ENCODE measurements around the gene SLC5A6. TPM values are rescaled to one million over a fixed set of nuclear protein-coding genes. Genes with fewer than 3 reads are reported as not detected.

SLC5A6 gene
- total RNA-seq, 4 donors from 2014 or later = 22.8 to 58.3 (median 41.0) TPM

DNA sequence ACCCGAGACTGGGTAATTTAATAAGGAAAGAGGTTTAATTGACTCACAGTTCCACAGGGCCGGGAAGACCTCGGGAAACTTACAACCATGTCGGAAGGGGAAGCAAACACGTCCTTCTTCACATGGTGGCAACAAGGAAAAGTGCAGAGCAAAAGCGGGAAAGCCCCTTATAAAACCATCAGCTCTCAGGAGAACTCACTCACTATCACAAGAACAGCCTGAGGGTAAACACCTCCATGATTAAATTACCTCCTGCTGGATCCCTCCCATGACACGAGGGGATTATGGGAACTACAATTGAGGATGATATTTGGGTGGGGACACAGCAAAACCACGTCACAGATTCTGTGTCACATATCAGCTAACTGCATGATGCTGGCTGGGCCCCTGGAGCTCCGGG is 51.9 kb downstream of the SLC5A6 start:
- TF ChIP-seq POLR2AphosphoS5 (IDR thresholded peaks at IDR 0.05) = no peak
- TF ChIP-seq EP300 (IDR thresholded peaks at IDR 0.05; ENCODE audit: low read depth) = no peak
- no peak for TF ChIP-seq POLR2A (IDR thresholded peaks at IDR 0.05)
- TF ChIP-seq, protein P1, sequence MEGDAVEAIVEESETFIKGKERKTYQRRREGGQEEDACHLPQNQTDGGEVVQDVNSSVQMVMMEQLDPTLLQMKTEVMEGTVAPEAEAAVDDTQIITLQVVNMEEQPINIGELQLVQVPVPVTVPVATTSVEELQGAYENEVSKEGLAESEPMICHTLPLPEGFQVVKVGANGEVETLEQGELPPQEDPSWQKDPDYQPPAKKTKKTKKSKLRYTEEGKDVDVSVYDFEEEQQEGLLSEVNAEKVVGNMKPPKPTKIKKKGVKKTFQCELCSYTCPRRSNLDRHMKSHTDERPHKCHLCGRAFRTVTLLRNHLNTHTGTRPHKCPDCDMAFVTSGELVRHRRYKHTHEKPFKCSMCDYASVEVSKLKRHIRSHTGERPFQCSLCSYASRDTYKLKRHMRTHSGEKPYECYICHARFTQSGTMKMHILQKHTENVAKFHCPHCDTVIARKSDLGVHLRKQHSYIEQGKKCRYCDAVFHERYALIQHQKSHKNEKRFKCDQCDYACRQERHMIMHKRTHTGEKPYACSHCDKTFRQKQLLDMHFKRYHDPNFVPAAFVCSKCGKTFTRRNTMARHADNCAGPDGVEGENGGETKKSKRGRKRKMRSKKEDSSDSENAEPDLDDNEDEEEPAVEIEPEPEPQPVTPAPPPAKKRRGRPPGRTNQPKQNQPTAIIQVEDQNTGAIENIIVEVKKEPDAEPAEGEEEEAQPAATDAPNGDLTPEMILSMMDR (IDR thresholded peaks at IDR 0.05) = no peak
- in situ Hi-C loops (cut with MboI; ENCODE audit: low pct_ligation_motif_present in 1 of 4, low pct_unique_long_range_greater_than_20kb in 1 of 4, low sequenced_read_pairs in 3 of 4) (no loop called here), intact Hi-C loops (cut with DNase I; ENCODE audit: low total_unique reads) (no loop called here)
- WGBS, 2 donors (ENCODE audit: low coverage in 1 of 2) = 56 to 83% methylated on average over 3 to 9 of the region's 9 CpGs
- H3K4me3 ChIP-seq = no peak overlapping the region
- H3K9me3 ChIP-seq = no peaks in the 10 kb centered on the region
- no peak overlapping the region for H3K27ac ChIP-seq
- DNase-seq = no peak
- H3K36me3 ChIP-seq = no peaks in the 10 kb centered on the region
- H3K27me3 ChIP-seq = no peaks in the 10 kb centered on the region
- H3K4me1 ChIP-seq = no peaks in the 10 kb centered on the region

DNA sequence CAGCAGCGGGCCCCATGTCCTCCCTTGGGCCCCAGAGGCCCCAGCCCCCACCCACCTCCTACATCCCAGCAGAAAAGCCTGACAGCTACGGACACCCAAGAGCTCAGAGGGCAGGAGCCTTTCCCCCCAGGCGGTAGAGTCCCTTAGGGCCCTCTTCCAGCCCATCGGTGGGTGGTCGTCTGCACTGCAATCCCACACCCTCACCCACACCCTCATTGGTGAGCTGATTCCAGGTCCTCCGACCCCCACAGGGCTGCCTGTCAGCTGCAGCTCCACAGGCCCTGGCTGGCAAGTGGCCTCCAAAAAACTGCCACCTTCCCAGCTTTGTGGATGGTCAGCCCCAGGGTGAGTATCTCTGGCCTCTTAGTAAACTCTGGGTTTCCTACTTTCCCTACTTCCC is 52.8 kb downstream of the SLC5A6 start:
- WGBS, 2 donors (ENCODE audit: low coverage in 1 of 2) = 82% methylated on average over 4 of the region's 6 CpGs; no CpG with 5 or more reads in 1 of the 2 donors
- intact Hi-C loops (cut with DNase I; ENCODE audit: low total_unique reads) = no loop called here

GRCh38 chr2:27158468-27158867 is 53.6 kb downstream of the SLC5A6 start:
- H3K9me3 ChIP-seq = no peaks in the 10 kb centered on the region
- H3K4me3 ChIP-seq = no peak overlapping the region
- intact Hi-C loops (cut with DNase I; ENCODE audit: low total_unique reads) (no loop called here), in situ Hi-C loops (cut with MboI; ENCODE audit: low pct_ligation_motif_present in 1 of 4, low pct_unique_long_range_greater_than_20kb in 1 of 4, low sequenced_read_pairs in 3 of 4) (no loop called here)
- no peak for DNase-seq
- no peaks in the 10 kb centered on the region for H3K36me3 ChIP-seq
- no peaks in the 10 kb centered on the region for H3K27me3 ChIP-seq
- H3K27ac ChIP-seq = no peak overlapping the region
- WGBS, 2 donors (ENCODE audit: low coverage in 1 of 2) = 72% methylated on average over 6 of the region's 6 CpGs; no CpG with 5 or more reads in 1 of the 2 donors
- TF ChIP-seq, protein P1 (IDR thresholded peaks at IDR 0.05) = no peak
- no peak for TF ChIP-seq POLR2A (IDR thresholded peaks at IDR 0.05)
- TF ChIP-seq EP300 (IDR thresholded peaks at IDR 0.05; ENCODE audit: low read depth) = no peak
- TF ChIP-seq POLR2AphosphoS5 (IDR thresholded peaks at IDR 0.05) = no peak
- no peaks in the 10 kb centered on the region for H3K4me1 ChIP-seq

More for the DNA sequence above, 52.8 kb downstream of the SLC5A6 start:
- DNase-seq = no peak
- H3K4me3 ChIP-seq = no peak overlapping the region
- TF ChIP-seq POLR2AphosphoS5 (IDR thresholded peaks at IDR 0.05) (no peak), EP300 (IDR thresholded peaks at IDR 0.05; ENCODE audit: low read depth) (no peak)
- TF ChIP-seq, protein P1 (IDR thresholded peaks at IDR 0.05) = no peak
- H3K4me1 ChIP-seq = no peaks in the 10 kb centered on the region
- no peaks in the 10 kb centered on the region for H3K27me3 ChIP-seq
- no peaks in the 10 kb centered on the region for H3K36me3 ChIP-seq
- in situ Hi-C loops (cut with MboI; ENCODE audit: low pct_ligation_motif_present in 1 of 4, low pct_unique_long_range_greater_than_20kb in 1 of 4, low sequenced_read_pairs in 3 of 4) = no loop called here
- H3K9me3 ChIP-seq = no peaks in the 10 kb centered on the region
- no peak overlapping the region for H3K27ac ChIP-seq

GRCh38 chr2:27155069-27155520 is 57.0 kb downstream of the SLC5A6 start:
- in situ Hi-C loops (cut with MboI; ENCODE audit: low pct_ligation_motif_present in 1 of 4, low pct_unique_long_range_greater_than_20kb in 1 of 4, low sequenced_read_pairs in 3 of 4) = no loop called here
- intact Hi-C loops (cut with DNase I; ENCODE audit: low total_unique reads) = no loop called here

More at GRCh38 chr2:27155069-27155520, 57.0 kb downstream of the SLC5A6 start:
- no peaks in the 10 kb centered on the region for H3K4me1 ChIP-seq
- H3K27ac ChIP-seq = no peak overlapping the region
- H3K27me3 ChIP-seq = no peaks in the 10 kb centered on the region
- no peak for DNase-seq
- WGBS, 2 donors (ENCODE audit: low coverage in 1 of 2) = 60 to 85% methylated on average over 1 to 9 of the region's 9 CpGs
- TF ChIP-seq POLR2AphosphoS5 (IDR thresholded peaks at IDR 0.05) = no peak
- TF ChIP-seq EP300 (IDR thresholded peaks at IDR 0.05; ENCODE audit: low read depth) = no peak
- TF ChIP-seq, protein P1 (IDR thresholded peaks at IDR 0.05) = no peak
- TF ChIP-seq POLR2A (IDR thresholded peaks at IDR 0.05) = no peak
- no peaks in the 10 kb centered on the region for H3K9me3 ChIP-seq
- H3K4me3 ChIP-seq = no peak overlapping the region
- no peaks in the 10 kb centered on the region for H3K36me3 ChIP-seq

Data from transverse colon (tissue), 4 donors.